ENCODE data around the gene STXBP5.

Gene STXBP5

DNA sequence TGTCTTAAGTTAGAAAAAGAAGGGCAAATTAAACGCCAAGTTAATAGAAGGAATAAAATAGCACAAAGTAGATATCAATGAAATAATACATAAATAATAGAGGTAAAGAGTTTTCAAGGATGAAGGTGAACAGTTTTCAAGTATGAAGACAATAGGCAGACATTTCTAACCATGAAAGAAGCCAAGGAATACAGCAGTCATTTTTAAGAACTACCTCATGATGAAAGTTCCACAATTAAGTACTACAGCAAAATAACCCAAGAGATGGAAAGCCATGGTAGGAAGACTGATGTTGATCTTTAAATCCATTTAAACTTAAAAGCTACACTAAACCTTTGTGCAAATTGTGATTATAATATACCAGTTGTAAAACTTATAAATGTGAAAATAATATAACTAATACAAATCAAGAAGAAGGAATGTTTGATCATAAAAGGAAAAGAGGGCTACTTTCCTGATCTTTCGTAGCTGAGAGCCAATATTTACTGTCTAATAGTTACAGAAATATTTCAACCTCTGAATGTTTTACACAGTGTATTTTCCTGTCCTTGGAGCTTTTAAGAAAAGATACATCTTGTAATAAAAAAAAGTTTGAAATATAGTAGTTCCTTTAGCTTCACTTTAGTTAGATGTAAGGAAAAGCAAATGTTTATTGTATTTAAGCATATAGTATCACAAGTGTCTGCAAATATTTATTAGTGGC lies 143.1 kb downstream of the STXBP5 start:
- CTCF ChIA-PET: interaction anchor here (0.8 kb wide), 1 partner anchor 446 kb away, joined by 3 read pairs; no protein-coding TSS in a partner anchor

GRCh38 chr6:147347882-147348575 lies 143.8 kb downstream of the STXBP5 start:
- TF ChIP-seq CTCF (conservative IDR thresholded peaks at IDR 0.05; ENCODE audit: low read depth): no peak
- ChIA-PET POLR2A (ENCODE audit: low non-redundant PET) (no interaction called here), CTCF (interaction anchor here (0.8 kb wide), 1 partner anchor 446 kb away, joined by 3 read pairs; no protein-coding TSS in a partner anchor)
- no peak overlapping the region for H3K27ac ChIP-seq
- DNase-seq (ENCODE audit: low spot score): no peak

More for the DNA sequence above, 143.1 kb downstream of the STXBP5 start:
- TF ChIP-seq CTCF (conservative IDR thresholded peaks at IDR 0.05; ENCODE audit: low read depth): no peak
- H3K27ac ChIP-seq: no peak overlapping the region
- DNase-seq (ENCODE audit: low spot score): no peak
- POLR2A ChIA-PET (ENCODE audit: low non-redundant PET): no interaction called here

DNA sequence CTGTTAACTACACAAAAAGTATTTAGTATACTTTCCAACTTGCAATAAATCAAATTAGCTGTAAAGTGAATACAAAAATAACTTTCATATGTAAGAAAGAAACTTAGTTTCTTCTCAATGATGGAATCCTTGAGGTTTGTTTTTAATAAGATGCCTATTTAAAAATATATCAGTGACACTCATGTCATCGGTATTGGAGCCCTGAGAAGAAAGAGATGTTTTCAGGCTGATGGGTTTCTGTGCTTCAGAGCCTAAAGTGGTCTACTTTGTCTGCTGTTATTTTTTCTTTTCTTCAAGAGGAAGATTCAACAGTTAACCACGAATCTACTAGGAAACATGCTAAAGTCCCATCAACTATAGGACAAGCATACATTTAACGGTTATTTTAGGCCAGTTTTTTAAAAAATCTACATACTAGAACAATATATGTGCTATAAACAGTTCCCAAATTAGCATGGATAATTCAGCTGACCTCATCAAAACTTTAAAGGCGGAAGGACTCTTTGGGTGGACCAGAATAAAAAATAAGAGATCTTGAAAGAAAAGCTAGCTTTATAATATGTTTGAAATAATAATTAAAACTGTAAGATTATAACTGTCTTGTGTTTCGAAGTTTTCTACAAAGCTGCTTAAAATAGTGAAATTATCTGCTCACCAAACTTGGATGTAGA lies 157.2 kb downstream of the STXBP5 start:
- ChIA-PET CTCF (interaction anchor here (0.6 to 1.2 kb wide), 2 partner anchors 21 to 288 kb away, joined by 4 to 6 read pairs; no protein-coding TSS in a partner anchor), POLR2A (ENCODE audit: low non-redundant PET) (no interaction called here)
- DNase-seq (ENCODE audit: low spot score): no peak
- no peak for TF ChIP-seq CTCF (conservative IDR thresholded peaks at IDR 0.05; ENCODE audit: low read depth)
- no peak overlapping the region for H3K27ac ChIP-seq

- no peak for DNase-seq (ENCODE audit: low spot score)
- H3K27ac ChIP-seq: no peak overlapping the region
- no peak for TF ChIP-seq CTCF (conservative IDR thresholded peaks at IDR 0.05; ENCODE audit: low read depth)
- ChIA-PET CTCF (interaction anchor here (0.7 kb wide), 1 partner anchor 718 kb away, joined by 3 read pairs; no protein-coding TSS in a partner anchor), POLR2A (ENCODE audit: low non-redundant PET) (no interaction called here)
Observed at GRCh38 chr6:147366290-147366689, 162.1 kb downstream of the STXBP5 start.

DNA sequence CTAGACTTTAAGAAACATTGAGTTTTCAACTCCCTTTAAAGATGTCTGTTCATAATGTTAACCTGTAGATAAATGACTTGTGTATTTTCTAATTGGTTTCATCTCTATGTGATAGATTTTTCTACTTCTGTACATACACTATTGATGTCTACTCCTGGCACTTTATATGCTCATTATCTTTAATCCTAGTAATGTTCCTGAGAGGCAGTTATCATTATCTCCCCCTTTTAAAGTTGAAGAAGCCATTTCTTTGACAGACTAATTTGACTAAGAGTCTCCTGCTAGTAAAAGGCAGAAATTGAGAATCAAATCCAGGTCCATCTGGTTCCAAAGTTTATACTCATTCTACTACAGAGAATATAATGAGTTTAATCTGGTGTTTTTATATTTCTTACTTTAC lies 167.1 kb downstream of the STXBP5 start:
- POLR2A ChIA-PET (ENCODE audit: low non-redundant PET): no interaction called here
- no peak for TF ChIP-seq CTCF (conservative IDR thresholded peaks at IDR 0.05; ENCODE audit: low read depth)
- CTCF ChIA-PET: no interaction called here
- no peak for DNase-seq (ENCODE audit: low spot score)
- no peak overlapping the region for H3K27ac ChIP-seq

DNA sequence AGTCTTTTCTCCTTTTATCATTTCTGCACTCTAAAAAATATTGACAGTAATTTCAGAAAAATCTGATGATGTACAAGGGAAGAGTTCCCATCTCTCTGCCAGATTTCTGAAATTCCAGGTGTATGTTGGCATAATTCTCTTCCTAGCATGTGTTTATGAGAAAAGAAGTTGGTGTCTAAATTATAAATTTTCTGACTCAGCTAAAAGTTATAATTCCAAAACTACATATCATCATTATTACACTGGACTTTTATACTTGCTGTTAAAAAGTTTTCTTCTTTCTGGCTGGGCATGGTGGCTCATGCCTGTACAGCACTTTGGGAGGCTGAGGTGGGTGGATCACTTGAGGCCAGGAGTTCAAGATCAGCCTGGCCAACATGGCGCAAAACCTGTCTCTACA lies 168.6 kb downstream of the STXBP5 start:
- TF ChIP-seq CTCF (conservative IDR thresholded peaks at IDR 0.05; ENCODE audit: low read depth): no peak
- no peak overlapping the region for H3K27ac ChIP-seq
- POLR2A ChIA-PET (ENCODE audit: low non-redundant PET): interaction anchor here (0.7 kb wide), 1 partner anchor 16 kb away, joined by 8 read pairs; no protein-coding TSS in a partner anchor
- CTCF ChIA-PET: no interaction called here
- no peak for DNase-seq (ENCODE audit: low spot score)

Measured in RWPE1 (cell line).